SJSA1 (cell line): ENCODE results near the gene TRPV6. TPM values are rescaled to one million over a fixed set of nuclear protein-coding genes. Genes with fewer than 3 reads are reported as not detected.

ENCODE experiments used
- DNase-seq, 2 experiments: peaks; one replicate each; pipeline ENCODE4 v3.0.0-alpha.2; 2015 to 2020; ENCODE audit warnings: low spot score in 2 of 2, low read depth in 1 of 2
- H3K27ac ChIP-seq: fragments of 250-450 bp; sonication (Bioruptor Pico); 2 replicates; pipeline ENCODE4 v1.5.1; 2020; ENCODE audit warnings: mild to moderate bottlenecking, moderate library complexity
- H3K27me3 ChIP-seq: fragments of 250-450 bp; sonication (Bioruptor Pico); replicated peaks from 2 replicates; pipeline ENCODE4 v1.5.1; 2020; ENCODE audit warnings: mild to moderate bottlenecking, moderate library complexity
- H3K36me3 ChIP-seq: fragments of 250-450 bp; sonication (Bioruptor Pico); 2 replicates; pipeline ENCODE4 v1.5.1; 2020; ENCODE audit warnings: mild to moderate bottlenecking
- H3K4me1 ChIP-seq: fragments of 250-450 bp; sonication (Bioruptor Pico); replicated peaks from 2 replicates; pipeline ENCODE4 v1.6.1; 2021; ENCODE audit warnings: mild to moderate bottlenecking
- H3K4me3 ChIP-seq: fragments of 250-450 bp; sonication (Bioruptor Pico); 2 replicates; pipeline ENCODE4 v1.5.1; 2020; ENCODE audit warnings: mild to moderate bottlenecking
- H3K9me3 ChIP-seq: fragments of 250-450 bp; sonication (Bioruptor Pico); replicated peaks from 2 replicates; pipeline ENCODE4 v1.5.1; 2020; ENCODE audit warnings: mild to moderate bottlenecking
- total RNA-seq: library from RNA; depleted of rRNA; stranded (reverse); fragments of >200 nt; shearing (Covaris generic); gene quantifications from 2 replicates; pipeline ENCODE4 v1.2.3, GENCODE V29; 2014

TRPV6 gene
- total RNA-seq, 1 experiment from 2014 or later = not detected

DNA sequence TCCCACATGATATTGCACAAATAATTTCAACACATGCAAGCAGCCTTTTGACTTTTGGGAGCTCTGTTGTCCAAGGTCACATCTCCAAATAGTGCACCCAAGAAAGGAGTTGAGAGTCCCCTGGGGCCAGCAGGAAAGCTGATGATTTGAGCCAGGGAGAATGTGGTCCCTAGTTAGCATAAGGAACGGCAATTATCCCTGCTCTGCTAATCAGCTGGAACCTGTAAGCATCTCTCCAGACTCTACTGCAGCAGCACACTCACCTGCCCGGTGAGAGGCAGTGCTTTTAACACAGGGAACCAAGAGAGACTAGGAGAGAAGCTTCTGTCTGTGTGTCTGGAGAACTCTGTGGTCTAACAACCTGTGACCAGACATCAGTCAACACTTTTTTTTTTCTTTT lies 31.0 kb upstream of the TRPV6 start:
- no peaks in the 10 kb centered on the region for H3K27me3 ChIP-seq
- no peak overlapping the region for H3K4me3 ChIP-seq
- no peaks in the 10 kb centered on the region for H3K4me1 ChIP-seq
- H3K27ac ChIP-seq = no peak overlapping the region
- no peaks in the 10 kb centered on the region for H3K36me3 ChIP-seq
- H3K9me3 ChIP-seq = no peaks in the 10 kb centered on the region
- no peak for DNase-seq

- Histone ChIP-seq H3K27me3 (no peaks in the 10 kb centered on the region), H3K4me3 (no peak overlapping the region), H3K9me3 (no peaks in the 10 kb centered on the region), H3K27ac (no peak overlapping the region), H3K36me3 (no peaks in the 10 kb centered on the region), H3K4me1 (no peaks in the 10 kb centered on the region)
- no peak for DNase-seq
Measured at GRCh38 chr7:142915315-142915714, 29.8 kb upstream of the TRPV6 start.

DNA sequence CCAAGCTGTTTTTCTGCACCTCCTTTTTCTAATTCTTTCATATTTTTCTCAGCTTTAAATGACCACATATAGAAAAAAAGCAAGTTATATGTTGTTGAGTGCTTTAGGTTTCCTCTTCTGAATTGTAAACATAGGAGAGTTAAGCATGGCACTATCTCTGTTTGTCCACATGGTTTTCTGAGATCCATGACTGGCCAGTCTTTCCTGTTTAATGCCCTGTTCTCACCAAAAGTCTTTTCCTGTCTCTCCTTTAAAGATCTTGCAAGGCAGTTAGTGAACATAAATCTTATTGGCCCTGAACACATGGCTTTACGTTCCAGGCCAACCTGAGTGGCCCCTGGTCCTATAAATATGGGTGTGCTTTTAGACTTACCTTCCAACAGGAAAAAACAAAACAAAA lies 28.6 kb upstream of the TRPV6 start:
- DNase-seq = no peak
- no peaks in the 10 kb centered on the region for H3K27me3 ChIP-seq
- H3K27ac ChIP-seq = no peak overlapping the region
- H3K9me3 ChIP-seq = no peaks in the 10 kb centered on the region
- H3K36me3 ChIP-seq = no peaks in the 10 kb centered on the region
- no peak overlapping the region for H3K4me3 ChIP-seq
- no peaks in the 10 kb centered on the region for H3K4me1 ChIP-seq

DNA sequence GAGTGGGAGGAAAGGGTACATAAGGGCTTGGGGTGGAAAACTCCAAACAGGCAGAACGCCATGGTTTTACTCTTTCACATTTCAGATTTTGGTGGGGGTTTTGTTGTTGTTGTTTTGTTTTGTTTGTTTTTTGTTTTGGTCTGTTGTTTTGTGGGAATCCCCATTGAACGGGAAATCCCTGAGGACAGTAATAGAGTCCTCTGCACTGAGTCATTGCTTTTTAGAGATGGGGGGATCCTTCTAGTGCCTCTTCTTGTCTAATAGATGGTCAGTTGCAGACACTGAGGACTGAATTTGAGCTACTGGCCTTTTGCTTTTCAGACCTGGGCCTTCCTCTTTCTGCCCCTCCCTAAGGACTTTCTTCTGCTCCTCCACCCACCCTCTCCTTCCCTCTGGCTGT lies 28.0 kb upstream of the TRPV6 start:
- Histone ChIP-seq H3K27ac (no peak overlapping the region), H3K27me3 (no peaks in the 10 kb centered on the region), H3K4me1 (no peaks in the 10 kb centered on the region), H3K4me3 (no peak overlapping the region), H3K9me3 (no peaks in the 10 kb centered on the region), H3K36me3 (no peaks in the 10 kb centered on the region)
- DNase-seq = no peak

DNA sequence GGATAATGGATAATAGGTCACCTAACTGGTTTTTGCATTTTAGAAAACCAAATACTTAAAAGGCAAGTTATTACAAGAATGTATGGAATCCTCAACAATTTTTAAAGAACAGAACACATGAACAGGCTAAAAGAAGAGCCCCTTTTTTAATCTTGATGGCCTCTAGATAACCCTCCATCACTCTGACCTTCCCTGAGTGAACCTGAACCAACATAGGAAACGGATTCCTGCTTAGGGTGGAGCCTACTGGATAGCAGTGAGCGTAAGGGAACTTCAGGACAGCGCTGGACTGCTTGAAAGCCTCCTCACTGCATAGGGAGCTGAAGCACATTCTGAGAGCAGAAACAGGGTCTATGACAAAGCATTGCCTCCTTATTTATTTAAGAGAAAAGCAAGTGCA lies 27.5 kb upstream of the TRPV6 start:
- Histone ChIP-seq H3K36me3 (no peaks in the 10 kb centered on the region), H3K9me3 (no peaks in the 10 kb centered on the region), H3K4me3 (no peak overlapping the region), H3K4me1 (no peaks in the 10 kb centered on the region), H3K27me3 (no peaks in the 10 kb centered on the region), H3K27ac (no peak overlapping the region)
- DNase-seq = no peak

DNA sequence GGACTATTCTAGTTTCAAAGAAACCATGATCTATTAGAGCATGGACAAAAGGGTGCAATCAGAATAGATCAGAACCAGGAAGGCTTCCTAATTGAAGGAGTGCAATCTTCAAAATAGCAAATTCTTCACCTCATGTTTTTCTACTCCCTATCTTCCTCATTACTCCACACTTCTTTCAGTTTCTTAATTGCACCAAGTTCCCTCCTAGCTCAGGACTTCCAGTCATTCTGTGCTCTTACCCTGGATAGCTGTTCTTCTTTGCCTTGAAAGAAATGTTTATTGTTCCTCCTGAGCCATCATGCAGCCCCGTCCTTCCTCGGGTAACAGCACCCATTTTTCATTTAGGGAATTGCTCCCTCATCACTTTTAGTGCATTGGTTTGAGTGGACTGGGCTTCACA lies 24.9 kb upstream of the TRPV6 start:
- Histone ChIP-seq H3K27ac (no peak overlapping the region), H3K36me3 (no peaks in the 10 kb centered on the region), H3K4me3 (no peak overlapping the region), H3K4me1 (no peaks in the 10 kb centered on the region), H3K27me3 (no peaks in the 10 kb centered on the region), H3K9me3 (no peaks in the 10 kb centered on the region)
- DNase-seq = no peak

- Histone ChIP-seq H3K9me3 (no peaks in the 10 kb centered on the region), H3K4me1 (no peaks in the 10 kb centered on the region), H3K36me3 (no peaks in the 10 kb centered on the region), H3K4me3 (no peak overlapping the region), H3K27ac (no peak overlapping the region), H3K27me3 (no peaks in the 10 kb centered on the region)
- DNase-seq = no peak
Measured at GRCh38 chr7:142910031-142910433, 24.5 kb upstream of the TRPV6 start.

- Histone ChIP-seq H3K36me3 (no peaks in the 10 kb centered on the region), H3K9me3 (no peaks in the 10 kb centered on the region), H3K27ac (no peak overlapping the region), H3K27me3 (no peaks in the 10 kb centered on the region), H3K4me3 (no peak overlapping the region), H3K4me1 (no peaks in the 10 kb centered on the region)
- DNase-seq = peak in 1 of 2 experiments; percentile 11
Measured at GRCh38 chr7:142908921-142909890, 23.7 kb upstream of the TRPV6 start.

DNA sequence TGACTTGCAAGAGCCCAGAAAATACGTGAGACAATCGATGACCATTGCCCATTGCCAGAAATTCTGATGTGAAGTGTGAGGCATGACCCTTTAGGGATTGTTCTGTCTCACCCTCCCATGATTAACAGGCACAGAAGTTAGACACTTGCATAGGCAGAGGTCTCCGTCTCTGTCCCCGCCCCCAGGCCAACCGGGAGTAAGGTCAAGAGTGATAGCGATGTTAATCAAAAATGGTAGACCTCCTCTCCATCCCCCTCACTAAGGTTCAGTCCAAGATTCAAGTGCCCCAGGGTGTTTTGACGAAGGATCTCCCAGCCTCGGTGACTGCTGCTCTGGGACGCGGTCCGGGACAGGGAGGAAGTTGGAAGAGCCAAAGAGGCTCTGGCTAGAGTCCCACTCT lies 22.7 kb upstream of the TRPV6 start:
- H3K9me3 ChIP-seq = no peaks in the 10 kb centered on the region
- DNase-seq = no peak
- H3K4me3 ChIP-seq = no peak overlapping the region
- H3K27ac ChIP-seq = no peak overlapping the region
- no peaks in the 10 kb centered on the region for H3K4me1 ChIP-seq
- H3K36me3 ChIP-seq = no peaks in the 10 kb centered on the region
- H3K27me3 ChIP-seq = no peaks in the 10 kb centered on the region

GRCh38 chr7:142906643-142907042 lies 21.1 kb upstream of the TRPV6 start:
- no peak for DNase-seq
- no peaks in the 10 kb centered on the region for H3K4me1 ChIP-seq
- no peak overlapping the region for H3K4me3 ChIP-seq
- no peaks in the 10 kb centered on the region for H3K9me3 ChIP-seq
- H3K27me3 ChIP-seq = no peaks in the 10 kb centered on the region
- H3K36me3 ChIP-seq = no peaks in the 10 kb centered on the region
- H3K27ac ChIP-seq = no peak overlapping the region

DNA sequence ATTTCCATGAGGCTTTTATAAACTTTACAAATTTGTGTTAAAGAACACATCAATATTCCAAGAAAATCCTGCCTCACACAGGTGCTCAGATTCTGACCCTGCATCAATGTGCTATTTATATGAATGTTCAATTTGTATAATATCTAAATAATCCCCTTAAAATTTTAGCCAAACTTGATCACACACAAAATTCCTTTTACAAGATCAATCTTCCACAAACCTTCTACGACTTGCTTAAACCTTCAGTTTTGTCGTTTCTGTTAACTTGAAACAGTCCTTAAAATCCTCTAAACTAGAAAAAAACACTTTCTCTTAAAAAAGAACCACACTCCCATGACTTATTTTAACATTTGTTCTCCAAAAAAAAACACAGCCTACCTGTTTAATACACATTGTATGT lies 20.2 kb upstream of the TRPV6 start:
- no peaks in the 10 kb centered on the region for H3K27me3 ChIP-seq
- H3K4me1 ChIP-seq = no peaks in the 10 kb centered on the region
- DNase-seq = no peak
- H3K36me3 ChIP-seq = no peaks in the 10 kb centered on the region
- H3K4me3 ChIP-seq = no peak overlapping the region
- H3K27ac ChIP-seq = no peak overlapping the region
- H3K9me3 ChIP-seq = no peaks in the 10 kb centered on the region

DNA sequence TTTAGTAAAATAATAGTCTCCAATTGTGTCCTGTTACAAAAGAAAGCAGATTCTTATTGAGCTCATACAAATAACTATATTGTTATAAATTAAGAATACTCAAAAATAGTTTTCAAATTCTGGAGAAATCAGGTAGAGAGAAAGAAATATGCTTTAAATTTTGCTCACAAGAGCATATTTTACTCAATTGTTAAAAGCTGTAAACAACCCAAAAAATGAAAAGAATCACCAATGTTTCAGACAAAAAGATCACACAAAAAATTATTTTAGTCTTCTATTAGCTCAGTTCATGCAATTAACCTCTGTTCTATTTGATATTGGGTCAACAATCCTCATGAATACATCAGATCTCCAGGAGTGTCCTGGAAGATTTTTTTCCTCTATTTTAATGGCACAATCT lies 18.6 kb upstream of the TRPV6 start:
- Histone ChIP-seq H3K9me3 (no peaks in the 10 kb centered on the region), H3K4me1 (no peaks in the 10 kb centered on the region), H3K36me3 (no peaks in the 10 kb centered on the region), H3K27me3 (no peaks in the 10 kb centered on the region), H3K4me3 (no peak overlapping the region), H3K27ac (no peak overlapping the region)
- no peak for DNase-seq

GRCh38 chr7:142901426-142902259 lies 16.1 kb upstream of the TRPV6 start:
- no peaks in the 10 kb centered on the region for H3K36me3 ChIP-seq
- H3K9me3 ChIP-seq = no peaks in the 10 kb centered on the region
- no peak for DNase-seq
- no peaks in the 10 kb centered on the region for H3K4me1 ChIP-seq
- H3K27me3 ChIP-seq = no peaks in the 10 kb centered on the region
- no peak overlapping the region for H3K4me3 ChIP-seq
- H3K27ac ChIP-seq = no peak overlapping the region

- Histone ChIP-seq H3K27ac (no peak overlapping the region), H3K4me1 (no peaks in the 10 kb centered on the region), H3K27me3 (peaks cover 8% of the 10 kb centered on the region; the same call in 1 of the 2 replicates), H3K4me3 (no peak overlapping the region), H3K9me3 (no peaks in the 10 kb centered on the region), H3K36me3 (no peaks in the 10 kb centered on the region)
- DNase-seq = no peak
Measured at GRCh38 chr7:142899661-142900060, 14.1 kb upstream of the TRPV6 start.
